Right lobe of liver (tissue), 6 donors: ENCODE measurements around the gene KCNMA1. TPM values are rescaled to one million over a fixed set of nuclear protein-coding genes. Genes with fewer than 3 reads are reported as not detected.

ENCODE experiments used
- ATAC-seq, 4 donors: fragments of 200-7000 bp; cut with Tn5 transposase; one replicate each; pipeline ENCODE4 v1.9.1; 2020; ENCODE audit warnings: mild to moderate bottlenecking in 4 of 4, moderate library complexity in 4 of 4
- DNase-seq, 3 donors: peaks; one replicate each; pipeline ENCODE4 v3.0.0-alpha.2; 2020
- H3K27ac ChIP-seq, 3 donors: fragments of 200-600 bp; one replicate each; pipeline ENCODE4 v1.8.0; 2022
- H3K27me3 ChIP-seq, 2 donors: fragments of 200-600 bp; one replicate each; pipeline ENCODE4 v1.8.0; 2022
- H3K36me3 ChIP-seq, 4 donors: fragments of 200-600 bp; sonication (generic) in 1 of 4; one replicate each; pipeline versions ENCODE4 v1.5.1 to v1.8.0; 2017 to 2022; ENCODE audit warnings: control low read depth in 1 of 4
- H3K4me1 ChIP-seq, 4 donors: fragments of 200-600 bp; sonication (generic) in 1 of 4; one replicate each; pipeline versions ENCODE4 v1.5.1 to v1.8.0; 2017 to 2022; ENCODE audit warnings: control low read depth in 1 of 4
- H3K4me3 ChIP-seq, 3 donors: fragments of 200-600 bp; one replicate each; pipeline ENCODE4 v1.8.0; 2022
- H3K9me3 ChIP-seq, 4 donors: fragments of 200-600 bp; sonication (generic) in 1 of 4; one replicate each; pipeline versions ENCODE4 v1.5.1 to v1.8.0; 2017 to 2022; ENCODE audit warnings: control low read depth in 1 of 4
- CTCF ChIP-seq, 4 donors: fragments of 200-600 bp in 3 of 4; fragments of 450-650 bp in 1 of 4; IDR thresholded peaks; one replicate each; pipeline versions ENCODE4 v1.5.1 to v1.8.0; 2016 to 2022; ENCODE audit warnings: antibody characterized with exemption in 4 of 4, mild to moderate bottlenecking in 2 of 4
- POLR2A ChIP-seq: fragments of 450-650 bp; IDR thresholded peaks from one replicate; pipeline ENCODE4 v1.6.1; 2017; ENCODE audit warnings: antibody characterized with exemption, mild to moderate bottlenecking
- WGBS: methylation state at CpG from one replicate; pipeline ENCODE4 v1.1.6; 2018; ENCODE audit warnings: low coverage, low lambda C conversion rate; ENCODE audit not compliant: insufficient coverage; ENCODE audit errors: missing lambda C conversion rate; 5-methylcytosine and 5-hydroxymethylcytosine counted together
- intact Hi-C, 2 donors: fragments of 100-400 bp; cut with DNase I; formaldehyde crosslinking; loops; one replicate each; pipeline versions ENCODE4 v1.11.2 to v1.14.1; 2022
- total RNA-seq, 6 experiments: library from RNA; depleted of rRNA in 2 of 6; stranded (reverse); fragments of >200 nt in 2 of 6; fragmentation: NEBNext Ultra II Directional in 3 of 6; extraction: Animal tissue kit (Norgen Biotek cat#: 25700) in 3 of 6; gene quantifications; one replicate each; pipeline versions ENCODE4 v1.1.0 to v1.2.4, GENCODE V29; 2016 to 2023
- donor health status: DM: no; HTN: yes; CAD: no.
- donor health status: DM: no; HTN: no; CAD: no.
- donor health status: DM: no; HTN: no; CAD: no.
- donor health status: DM: no; HTN: yes; CAD: no.
- donor health status: DM: no; HTN: yes; CAD: no.

The KCNMA1 gene
- total RNA-seq, 6 experiments from 2014 or later = 5.7 to 48.0 (median 15.1) TPM

GRCh38 chr10:76935941-76936613 lies 701.5 kb downstream of the KCNMA1 start:
- Histone ChIP-seq H3K27ac (no peak overlapping the region), H3K27me3 (no peaks in the 10 kb centered on the region), H3K36me3 (no peaks in the 10 kb centered on the region), H3K4me3 (no peak overlapping the region), H3K4me1 (no peaks in the 10 kb centered on the region), H3K9me3 (no peaks in the 10 kb centered on the region)
- no peak for DNase-seq
- WGBS = 79% methylated on average over 4 of the region's 4 CpGs
- no peak for ATAC-seq
- intact Hi-C loops = no loop called here
- TF ChIP-seq CTCF (IDR thresholded peaks at IDR 0.05) = no peak
- TF ChIP-seq POLR2A = no peak

GRCh38 chr10:76928565-76928964 lies 709.0 kb downstream of the KCNMA1 start:
- H3K4me3 ChIP-seq = no peak overlapping the region
- no peaks in the 10 kb centered on the region for H3K27me3 ChIP-seq
- ATAC-seq (no peak), DNase-seq (no peak)
- H3K4me1 ChIP-seq = no peaks in the 10 kb centered on the region
- intact Hi-C loops = no loop called here
- H3K27ac ChIP-seq = no peak overlapping the region
- no peaks in the 10 kb centered on the region for H3K36me3 ChIP-seq
- H3K9me3 ChIP-seq = no peaks in the 10 kb centered on the region
- WGBS = 93% methylated on average over 7 of the region's 7 CpGs
- no peak for TF ChIP-seq CTCF (IDR thresholded peaks at IDR 0.05)
- no peak for TF ChIP-seq POLR2A

GRCh38 chr10:76925636-76926405 lies 711.8 kb downstream of the KCNMA1 start:
- Histone ChIP-seq H3K9me3 (no peaks in the 10 kb centered on the region), H3K36me3 (no peaks in the 10 kb centered on the region), H3K27ac (no peak overlapping the region), H3K4me1 (no peaks in the 10 kb centered on the region), H3K27me3 (no peaks in the 10 kb centered on the region), H3K4me3 (no peak overlapping the region)
- intact Hi-C loops = no loop called here
- WGBS = 73% methylated on average over 6 of the region's 6 CpGs
- ATAC-seq = no peak
- TF ChIP-seq CTCF (IDR thresholded peaks at IDR 0.05) (no peak), POLR2A (no peak)
- DNase-seq = no peak

- ATAC-seq = no peak
- intact Hi-C loops = no loop called here
- Histone ChIP-seq H3K36me3 (no peaks in the 10 kb centered on the region), H3K4me1 (no peaks in the 10 kb centered on the region), H3K4me3 (no peak overlapping the region), H3K9me3 (no peaks in the 10 kb centered on the region), H3K27ac (no peak overlapping the region), H3K27me3 (no peaks in the 10 kb centered on the region)
- TF ChIP-seq POLR2A (no peak), CTCF (IDR thresholded peaks at IDR 0.05) (no peak)
- no peak for DNase-seq
- WGBS = 100% methylated on average over 3 of the region's 3 CpGs
These were observed 714.9 kb downstream of the KCNMA1 start for GRCh38 chr10:76922666-76923065.
